Non-pigmented ciliary epithelial cell (primary cell): ENCODE data around the gene HOMER2.
A peak's percentile ranks its signal among the peaks of the same experiment; 100 is the strongest.

ENCODE experiments used
- DNase-seq: peaks from one replicate; pipeline ENCODE4 v3.0.0-alpha.2; 2010; ENCODE audit warnings: low read depth

Gene HOMER2

GRCh38 chr15:82856397-82857170 lies 95.9 kb downstream of the HOMER2 start:
- DNase-seq: no peak

- no peak for DNase-seq
Observed at GRCh38 chr15:82855286-82856100, 97.0 kb downstream of the HOMER2 start.

GRCh38 chr15:82854554-82854953 lies 98.0 kb downstream of the HOMER2 start:
- DNase-seq: no peak

GRCh38 chr15:82852941-82853561 lies 99.5 kb downstream of the HOMER2 start:
- no peak for DNase-seq

- peak; percentile 40 for DNase-seq
Observed at GRCh38 chr15:82851981-82852511, 100.5 kb downstream of the HOMER2 start.

- no peak for DNase-seq
Observed at GRCh38 chr15:82851306-82851850, 101.1 kb downstream of the HOMER2 start.

GRCh38 chr15:82850731-82851130 lies 101.8 kb downstream of the HOMER2 start:
- DNase-seq: no peak

- peak; percentile 36 for DNase-seq
Observed at GRCh38 chr15:82849556-82850512, 102.7 kb downstream of the HOMER2 start.

- no peak for DNase-seq
Observed at GRCh38 chr15:82848241-82848993, 104.1 kb downstream of the HOMER2 start.

- no peak for DNase-seq
Observed at GRCh38 chr15:82847703-82848102, 104.8 kb downstream of the HOMER2 start.

GRCh38 chr15:82846621-82847020 lies 105.9 kb downstream of the HOMER2 start:
- DNase-seq: no peak

GRCh38 chr15:82845686-82846085 lies 106.8 kb downstream of the HOMER2 start:
- no peak for DNase-seq

GRCh38 chr15:82843566-82843965 lies 109.0 kb downstream of the HOMER2 start:
- no peak for DNase-seq

- no peak for DNase-seq
Observed at GRCh38 chr15:82840166-82840565, 112.4 kb downstream of the HOMER2 start.

GRCh38 chr15:82839136-82839535 lies 113.4 kb downstream of the HOMER2 start:
- DNase-seq: no peak

GRCh38 chr15:82838096-82838735 lies 114.3 kb downstream of the HOMER2 start:
- no peak for DNase-seq

- DNase-seq: no peak
Observed at GRCh38 chr15:82835391-82835917, 117.1 kb downstream of the HOMER2 start.

GRCh38 chr15:82833362-82833682 lies 119.2 kb downstream of the HOMER2 start:
- no peak for DNase-seq

- peak; percentile 63 for DNase-seq
Observed at GRCh38 chr15:82832601-82833361, 119.7 kb downstream of the HOMER2 start.
